Panc1 (cell line): Measurements from ENCODE around the gene ARMC5. TPM values are rescaled to one million over a fixed set of nuclear protein-coding genes. Genes with fewer than 3 reads are reported as not detected.

Experiments
- ATAC-seq: fragments of 200-7000 bp; cut with Tn5 transposase; 2 replicates; pipeline ENCODE4 v1.9.1; 2020; ENCODE audit warnings: mild to moderate bottlenecking, moderate library complexity
- BruUV-seq: library from RNA; stranded (reverse); fragments of 400-500 nt; replicated peaks from 2 replicates; lab custom pipeline; 2021; lab: Mats Ljungman, UMichigan
- CTCF ChIA-PET: fragments of 300-600 bp; sonication (Branson Sonifier 250); formaldehyde crosslinking; loops from one replicate; lab custom pipeline; 2022; ENCODE audit warnings: antibody characterized with exemption; lab: Charles Lee
- POLR2A ChIA-PET: fragments of 300-600 bp; sonication (Branson Sonifier 250); formaldehyde crosslinking; loops from one replicate; lab custom pipeline; 2022; ENCODE audit warnings: antibody characterized with exemption; lab: Charles Lee
- DNase-seq: peaks from one replicate; pipeline ENCODE4 v3.0.0-alpha.2; 2010; ENCODE audit warnings: low read depth, low spot score
- H3K27ac ChIP-seq: 2 replicates; pipeline ENCODE4 v1.5.1; 2011; ENCODE audit warnings: mild to moderate bottlenecking, low read length, inconsistent platforms
- H3K27me3 ChIP-seq: fragments of 200-500 bp; sonication (Bioruptor generic); 2 replicates; pipeline ENCODE4 v1.6.0; 2014; ENCODE audit warnings: low read length, inconsistent platforms; ENCODE audit not compliant: control insufficient read depth, insufficient read depth
- H3K36me3 ChIP-seq: fragments of 200-500 bp; sonication (Bioruptor generic); 2 replicates; pipeline ENCODE4 v1.5.1; 2014; ENCODE audit warnings: inconsistent platforms, mild to moderate bottlenecking, low read length, moderate library complexity; ENCODE audit not compliant: control insufficient read depth, insufficient read depth
- H3K4me1 ChIP-seq: 2 replicates; pipeline ENCODE4 v1.5.1; 2011; ENCODE audit warnings: inconsistent platforms, mild to moderate bottlenecking, low read length, moderate library complexity; ENCODE audit not compliant: control insufficient read depth, insufficient read depth
- H3K4me3 ChIP-seq, 2 experiments: 2 replicates each; pipeline ENCODE4 v1.5.1; 2011 to 2012; ENCODE audit warnings: low read depth in 2 of 2, low read length in 2 of 2, mild to moderate bottlenecking in 2 of 2, inconsistent platforms in 1 of 2, moderate library complexity in 1 of 2
- H3K9me3 ChIP-seq: fragments of 200-500 bp; sonication (Bioruptor generic); 2 replicates; pipeline ENCODE4 v1.5.1; 2014; ENCODE audit warnings: low read depth, mild to moderate bottlenecking, inconsistent platforms, low read length, moderate library complexity; ENCODE audit not compliant: control insufficient read depth, insufficient read depth
- POLR2AphosphoS5 ChIP-seq: IDR thresholded peaks from 2 replicates; pipeline ENCODE4 v1.6.1; 2012; ENCODE audit warnings: mild to moderate bottlenecking, low read depth, low read length, moderate library complexity
- SIN3A ChIP-seq: IDR thresholded peaks from 2 replicates; pipeline ENCODE4 v1.6.1; 2012; ENCODE audit warnings: low read depth, mild to moderate bottlenecking, low read length, moderate library complexity, borderline replicate concordance; ENCODE audit not compliant: insufficient read depth
- TCF7L2 ChIP-seq: IDR thresholded peaks from 2 replicates; pipeline ENCODE4 v1.6.1; 2011; ENCODE audit warnings: mild to moderate bottlenecking, low read depth, low read length, inconsistent platforms
- in situ Hi-C: cut with HindIII; loops from 2 replicates; pipeline ENCODE4 v1.10.0; 2016; ENCODE audit warnings: low sequenced_read_pairs, low pct_unique_long_range_greater_than_20kb
- intact Hi-C: fragments of 100-400 bp; cut with micrococcal nuclease; formaldehyde crosslinking; loops from one replicate; pipeline ENCODE4 v1.10.0; 2022; ENCODE audit not compliant: unreplicated experiment
- total RNA-seq: library from RNA; stranded (reverse); gene quantifications from one replicate; pipeline ENCODE4 v1.2.1, GENCODE V29; 2021; ENCODE audit not compliant: unreplicated experiment
- TF ChIP-seq, protein P1 (sequence below), 2 experiments: IDR thresholded peaks; 2 replicates each; pipeline ENCODE4 v1.6.1; 2011 to 2012; ENCODE audit warnings: low read depth in 2 of 2, control low read depth in 1 of 2, low read length in 1 of 2, mild to moderate bottlenecking in 1 of 2, moderate library complexity in 1 of 2; ENCODE audit not compliant: insufficient read depth in 1 of 2
- TF ChIP-seq, protein P2 (sequence below): fragments of 450-650 bp; IDR thresholded peaks from 2 replicates; pipeline ENCODE4 v1.5.1; 2017; ENCODE audit warnings: mild to moderate bottlenecking

The ARMC5 gene
- total RNA-seq, 1 experiment from 2014 or later: 19.8 TPM

DNA sequence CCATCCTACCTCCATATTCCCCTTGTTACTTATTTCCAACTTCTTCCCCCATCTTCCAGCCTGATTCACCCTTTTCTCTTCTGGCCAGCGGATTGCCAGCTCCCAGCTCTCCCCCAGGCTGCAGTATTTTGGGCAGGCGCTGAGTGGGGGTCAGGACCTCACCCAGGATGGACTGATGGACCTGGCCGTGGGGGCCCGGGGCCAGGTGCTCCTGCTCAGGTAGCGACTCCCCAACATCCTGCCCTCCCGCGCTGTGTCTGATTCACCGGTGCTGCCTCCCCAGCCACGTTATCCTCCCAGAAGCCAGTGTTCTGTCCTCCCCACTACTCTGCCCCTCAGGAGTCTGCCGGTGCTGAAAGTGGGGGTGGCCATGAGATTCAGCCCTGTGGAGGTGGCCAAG is 46.6 kb upstream of the ARMC5 start:
- ChIA-PET POLR2A (no interaction called here), CTCF (no interaction called here)
- intact Hi-C loops: no loop called here

DNA sequence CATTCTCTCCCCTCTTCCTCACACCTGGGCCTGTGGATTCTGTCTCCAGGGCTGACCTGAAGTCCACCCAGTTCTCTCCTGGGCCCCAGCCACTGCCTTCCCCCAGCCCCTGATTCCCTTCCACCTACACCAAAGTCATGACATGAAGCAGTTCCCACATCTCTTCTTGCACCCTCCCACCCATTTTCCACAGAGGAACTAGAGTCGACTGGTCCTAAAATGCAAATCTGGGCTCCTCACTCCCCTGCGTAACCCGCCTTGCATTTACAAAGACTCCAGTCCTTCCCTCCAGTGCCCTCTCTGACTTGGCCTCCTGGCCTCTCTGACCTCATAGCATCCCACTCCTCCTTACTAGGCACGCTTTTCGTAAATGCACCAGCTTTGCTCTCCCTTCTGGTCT is 45.9 kb upstream of the ARMC5 start:
- no peak overlapping the region for H3K27ac ChIP-seq
- H3K4me3 ChIP-seq: no peak overlapping the region
- no peaks in the 10 kb centered on the region for H3K9me3 ChIP-seq
- DNase-seq (no peak), ATAC-seq (no peak)
- TF ChIP-seq TCF7L2: no peak
- TF ChIP-seq POLR2AphosphoS5: no peak
- no peak for TF ChIP-seq SIN3A
- TF ChIP-seq, protein P1, sequence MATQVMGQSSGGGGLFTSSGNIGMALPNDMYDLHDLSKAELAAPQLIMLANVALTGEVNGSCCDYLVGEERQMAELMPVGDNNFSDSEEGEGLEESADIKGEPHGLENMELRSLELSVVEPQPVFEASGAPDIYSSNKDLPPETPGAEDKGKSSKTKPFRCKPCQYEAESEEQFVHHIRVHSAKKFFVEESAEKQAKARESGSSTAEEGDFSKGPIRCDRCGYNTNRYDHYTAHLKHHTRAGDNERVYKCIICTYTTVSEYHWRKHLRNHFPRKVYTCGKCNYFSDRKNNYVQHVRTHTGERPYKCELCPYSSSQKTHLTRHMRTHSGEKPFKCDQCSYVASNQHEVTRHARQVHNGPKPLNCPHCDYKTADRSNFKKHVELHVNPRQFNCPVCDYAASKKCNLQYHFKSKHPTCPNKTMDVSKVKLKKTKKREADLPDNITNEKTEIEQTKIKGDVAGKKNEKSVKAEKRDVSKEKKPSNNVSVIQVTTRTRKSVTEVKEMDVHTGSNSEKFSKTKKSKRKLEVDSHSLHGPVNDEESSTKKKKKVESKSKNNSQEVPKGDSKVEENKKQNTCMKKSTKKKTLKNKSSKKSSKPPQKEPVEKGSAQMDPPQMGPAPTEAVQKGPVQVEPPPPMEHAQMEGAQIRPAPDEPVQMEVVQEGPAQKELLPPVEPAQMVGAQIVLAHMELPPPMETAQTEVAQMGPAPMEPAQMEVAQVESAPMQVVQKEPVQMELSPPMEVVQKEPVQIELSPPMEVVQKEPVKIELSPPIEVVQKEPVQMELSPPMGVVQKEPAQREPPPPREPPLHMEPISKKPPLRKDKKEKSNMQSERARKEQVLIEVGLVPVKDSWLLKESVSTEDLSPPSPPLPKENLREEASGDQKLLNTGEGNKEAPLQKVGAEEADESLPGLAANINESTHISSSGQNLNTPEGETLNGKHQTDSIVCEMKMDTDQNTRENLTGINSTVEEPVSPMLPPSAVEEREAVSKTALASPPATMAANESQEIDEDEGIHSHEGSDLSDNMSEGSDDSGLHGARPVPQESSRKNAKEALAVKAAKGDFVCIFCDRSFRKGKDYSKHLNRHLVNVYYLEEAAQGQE (IDR thresholded peaks at IDR 0.05; ENCODE audit: insufficient read depth in 1 of 2, low read depth in 2 of 2, low read length in 1 of 2): no peak
- TF ChIP-seq, protein P2, sequence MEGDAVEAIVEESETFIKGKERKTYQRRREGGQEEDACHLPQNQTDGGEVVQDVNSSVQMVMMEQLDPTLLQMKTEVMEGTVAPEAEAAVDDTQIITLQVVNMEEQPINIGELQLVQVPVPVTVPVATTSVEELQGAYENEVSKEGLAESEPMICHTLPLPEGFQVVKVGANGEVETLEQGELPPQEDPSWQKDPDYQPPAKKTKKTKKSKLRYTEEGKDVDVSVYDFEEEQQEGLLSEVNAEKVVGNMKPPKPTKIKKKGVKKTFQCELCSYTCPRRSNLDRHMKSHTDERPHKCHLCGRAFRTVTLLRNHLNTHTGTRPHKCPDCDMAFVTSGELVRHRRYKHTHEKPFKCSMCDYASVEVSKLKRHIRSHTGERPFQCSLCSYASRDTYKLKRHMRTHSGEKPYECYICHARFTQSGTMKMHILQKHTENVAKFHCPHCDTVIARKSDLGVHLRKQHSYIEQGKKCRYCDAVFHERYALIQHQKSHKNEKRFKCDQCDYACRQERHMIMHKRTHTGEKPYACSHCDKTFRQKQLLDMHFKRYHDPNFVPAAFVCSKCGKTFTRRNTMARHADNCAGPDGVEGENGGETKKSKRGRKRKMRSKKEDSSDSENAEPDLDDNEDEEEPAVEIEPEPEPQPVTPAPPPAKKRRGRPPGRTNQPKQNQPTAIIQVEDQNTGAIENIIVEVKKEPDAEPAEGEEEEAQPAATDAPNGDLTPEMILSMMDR: no peak
- CTCF ChIA-PET: no interaction called here
- intact Hi-C loops (no loop called here), in situ Hi-C loops (no loop called here)
- H3K36me3 ChIP-seq: no peaks in the 10 kb centered on the region
- no peaks in the 10 kb centered on the region for H3K4me1 ChIP-seq
- POLR2A ChIA-PET: no interaction called here
- no TSS peak for BruUV-seq
- no peaks in the 10 kb centered on the region for H3K27me3 ChIP-seq

More for the DNA sequence above, 46.6 kb upstream of the ARMC5 start:
- TF ChIP-seq POLR2AphosphoS5 (no peak), TCF7L2 (no peak), SIN3A (no peak)
- TF ChIP-seq, protein P2: no peak
- TF ChIP-seq, protein P1 (IDR thresholded peaks at IDR 0.05; ENCODE audit: insufficient read depth in 1 of 2, low read depth in 2 of 2, low read length in 1 of 2): no peak
- BruUV-seq: no TSS peak
- Histone ChIP-seq H3K9me3 (no peaks in the 10 kb centered on the region), H3K27me3 (no peaks in the 10 kb centered on the region), H3K27ac (no peak overlapping the region), H3K4me1 (no peaks in the 10 kb centered on the region), H3K36me3 (no peaks in the 10 kb centered on the region), H3K4me3 (no peak overlapping the region)
- no peak for ATAC-seq
- in situ Hi-C loops: no loop called here
- DNase-seq: no peak
